COR-L47 (cell line): ENCODE results near the gene GTF2IRD1.
A peak's percentile ranks its signal among the peaks of the same experiment; 100 is the strongest.
"Not testable (repeated sequence)": the region's sequence is repeated elsewhere in the genome, so short reads cannot be mapped to it uniquely, and the experiment has no call there.

ENCODE experiments used
- DNase-seq: peaks from one replicate; lab custom pipeline; 2025; lab: John Stamatoyannopoulos, UW

GTF2IRD1 gene, protein sequence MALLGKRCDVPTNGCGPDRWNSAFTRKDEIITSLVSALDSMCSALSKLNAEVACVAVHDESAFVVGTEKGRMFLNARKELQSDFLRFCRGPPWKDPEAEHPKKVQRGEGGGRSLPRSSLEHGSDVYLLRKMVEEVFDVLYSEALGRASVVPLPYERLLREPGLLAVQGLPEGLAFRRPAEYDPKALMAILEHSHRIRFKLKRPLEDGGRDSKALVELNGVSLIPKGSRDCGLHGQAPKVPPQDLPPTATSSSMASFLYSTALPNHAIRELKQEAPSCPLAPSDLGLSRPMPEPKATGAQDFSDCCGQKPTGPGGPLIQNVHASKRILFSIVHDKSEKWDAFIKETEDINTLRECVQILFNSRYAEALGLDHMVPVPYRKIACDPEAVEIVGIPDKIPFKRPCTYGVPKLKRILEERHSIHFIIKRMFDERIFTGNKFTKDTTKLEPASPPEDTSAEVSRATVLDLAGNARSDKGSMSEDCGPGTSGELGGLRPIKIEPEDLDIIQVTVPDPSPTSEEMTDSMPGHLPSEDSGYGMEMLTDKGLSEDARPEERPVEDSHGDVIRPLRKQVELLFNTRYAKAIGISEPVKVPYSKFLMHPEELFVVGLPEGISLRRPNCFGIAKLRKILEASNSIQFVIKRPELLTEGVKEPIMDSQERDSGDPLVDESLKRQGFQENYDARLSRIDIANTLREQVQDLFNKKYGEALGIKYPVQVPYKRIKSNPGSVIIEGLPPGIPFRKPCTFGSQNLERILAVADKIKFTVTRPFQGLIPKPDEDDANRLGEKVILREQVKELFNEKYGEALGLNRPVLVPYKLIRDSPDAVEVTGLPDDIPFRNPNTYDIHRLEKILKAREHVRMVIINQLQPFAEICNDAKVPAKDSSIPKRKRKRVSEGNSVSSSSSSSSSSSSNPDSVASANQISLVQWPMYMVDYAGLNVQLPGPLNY

DNA sequence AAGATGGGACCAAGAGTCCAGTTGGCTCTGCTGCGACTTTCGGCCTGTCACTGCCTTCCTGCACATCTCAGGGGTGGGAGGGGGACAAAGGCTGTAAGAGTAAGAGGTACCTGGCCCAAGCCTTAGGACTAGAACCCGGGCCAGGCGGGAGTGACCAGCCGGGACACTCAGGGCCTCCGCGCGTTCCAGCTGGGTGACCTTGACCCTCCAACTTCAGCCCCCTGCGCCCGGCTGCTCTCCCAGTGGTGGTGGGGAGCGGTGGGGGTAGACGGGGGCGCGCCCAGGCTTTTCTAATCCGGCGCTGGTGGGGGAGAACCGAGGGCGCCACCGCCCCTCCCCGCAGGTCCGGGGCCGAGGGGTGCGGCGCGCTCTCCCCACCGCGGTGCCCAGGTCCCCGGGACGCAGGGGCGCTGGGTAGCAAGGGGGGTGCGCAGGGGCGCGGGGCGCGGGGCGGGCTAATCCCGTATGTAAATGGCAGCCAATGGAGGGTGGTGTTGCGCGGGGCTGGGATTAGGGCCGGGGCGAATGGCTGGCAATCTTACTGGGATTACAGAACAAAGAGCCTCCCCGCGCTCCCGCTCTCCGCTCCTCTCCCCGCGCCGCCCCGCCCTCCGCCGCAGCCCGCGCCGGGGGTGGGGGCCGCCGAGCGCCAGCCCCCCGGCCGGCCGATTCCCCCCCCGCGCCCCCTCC lies at the start of gene GTF2IRD1:
Gene GTF2IRD1 (plus strand): TSS at position 585 of the 690 bp plus-strand sequence. CDS start 54,175 bp downstream, outside the sequence.
- peak; percentile 73 for DNase-seq

DNA sequence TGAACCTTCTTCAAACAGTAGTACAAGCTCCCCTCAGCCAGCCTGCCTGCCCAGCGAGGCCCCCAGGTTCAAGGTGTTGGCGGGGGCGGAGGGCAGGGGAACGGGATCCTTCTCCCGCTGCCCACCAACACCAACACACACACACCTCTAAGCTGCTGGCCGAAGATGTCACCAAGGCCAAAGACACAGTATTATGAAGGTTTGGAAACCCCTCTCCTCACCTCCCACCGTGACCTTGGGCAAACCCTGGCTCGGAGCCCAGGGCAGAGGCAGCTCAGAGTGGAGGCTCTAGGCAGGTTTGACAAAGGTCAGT lies 49.4 kb upstream of the GTF2IRD1 start:
- DNase-seq = no peak

DNA sequence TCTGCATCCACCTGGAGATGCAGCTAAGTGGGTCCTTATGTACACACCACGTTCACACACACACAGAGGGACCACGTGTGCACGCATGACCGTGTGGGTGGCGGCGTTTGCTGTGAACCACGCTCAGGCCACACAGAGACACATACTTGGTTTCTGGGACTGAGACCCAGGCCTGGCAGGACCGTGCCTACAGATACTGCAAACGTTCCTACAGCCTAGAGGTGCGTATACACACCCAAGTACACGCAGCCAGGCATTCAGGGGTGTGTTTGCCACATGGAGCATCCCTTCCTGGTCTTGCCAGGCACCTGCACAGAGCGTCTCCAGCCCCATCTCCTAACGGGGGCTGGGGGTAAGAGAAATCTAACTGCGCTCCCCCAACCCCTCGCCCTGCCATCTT lies 49.0 kb upstream of the GTF2IRD1 start:
- DNase-seq = no peak

DNA sequence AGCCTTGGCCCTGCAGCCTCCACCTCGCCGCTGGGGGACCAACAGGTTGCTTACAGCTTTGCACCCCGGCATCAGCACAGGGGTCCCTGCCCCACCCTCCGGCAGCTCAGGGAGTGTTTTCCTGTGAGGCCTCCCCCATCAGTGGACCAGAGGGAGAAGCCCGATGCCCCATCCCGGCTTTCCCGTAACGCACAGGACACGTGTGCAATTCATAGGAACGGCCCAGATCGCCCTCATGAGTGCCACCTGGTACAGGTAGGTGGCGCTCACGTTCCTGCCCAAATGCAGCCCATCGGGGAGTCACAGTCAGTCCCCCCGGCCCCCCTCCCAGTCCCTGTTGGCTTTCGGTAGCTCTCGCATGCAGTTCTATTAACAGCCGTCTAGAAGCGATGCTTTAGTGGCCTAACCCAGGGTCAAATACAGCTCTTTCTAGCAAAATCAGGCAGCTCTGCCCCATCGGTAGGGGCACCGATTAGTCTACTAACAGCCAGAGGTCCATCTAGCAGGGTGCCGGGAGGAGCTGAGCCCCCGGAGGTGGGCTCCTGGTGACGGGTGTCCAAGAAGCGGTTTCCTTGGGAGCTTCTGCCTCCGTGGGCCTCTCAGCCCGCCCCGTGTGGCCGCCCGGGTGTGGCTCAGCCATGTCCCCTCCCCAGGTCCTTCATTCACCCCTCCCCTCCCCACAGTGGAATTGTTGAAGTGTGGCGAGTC lies 48.4 kb upstream of the GTF2IRD1 start:
- DNase-seq = peak; percentile 25

DNA sequence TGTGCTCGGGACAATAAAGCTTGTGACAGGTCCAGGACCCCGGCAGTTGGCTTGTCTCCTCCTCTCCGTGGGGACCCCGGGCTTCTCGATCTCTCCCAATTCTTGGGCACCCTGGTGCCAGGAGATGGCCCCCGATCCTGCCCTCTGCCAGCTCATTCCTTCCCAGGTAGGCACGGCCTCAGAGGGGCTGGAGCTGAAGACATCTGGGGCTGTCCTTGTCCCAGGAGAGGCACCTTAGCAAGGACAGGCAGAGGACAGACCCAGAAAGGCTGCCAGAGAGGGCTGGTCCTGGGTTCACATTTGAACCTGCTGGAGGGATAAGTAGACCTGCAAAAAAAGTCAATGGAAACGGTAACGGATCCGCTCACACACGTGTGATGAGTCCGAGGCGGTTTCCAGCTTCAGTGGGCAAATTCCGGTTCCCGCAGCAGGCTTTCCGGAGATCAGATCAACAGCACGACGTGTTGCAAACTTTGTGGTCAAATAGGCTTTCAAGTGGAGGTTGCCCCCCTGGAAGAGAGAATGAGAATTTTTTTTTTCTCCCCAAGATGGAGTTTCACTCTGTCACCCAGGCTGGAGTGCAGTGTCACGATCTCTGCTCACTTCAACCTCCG lies 47.7 kb upstream of the GTF2IRD1 start:
- DNase-seq = no peak

DNA sequence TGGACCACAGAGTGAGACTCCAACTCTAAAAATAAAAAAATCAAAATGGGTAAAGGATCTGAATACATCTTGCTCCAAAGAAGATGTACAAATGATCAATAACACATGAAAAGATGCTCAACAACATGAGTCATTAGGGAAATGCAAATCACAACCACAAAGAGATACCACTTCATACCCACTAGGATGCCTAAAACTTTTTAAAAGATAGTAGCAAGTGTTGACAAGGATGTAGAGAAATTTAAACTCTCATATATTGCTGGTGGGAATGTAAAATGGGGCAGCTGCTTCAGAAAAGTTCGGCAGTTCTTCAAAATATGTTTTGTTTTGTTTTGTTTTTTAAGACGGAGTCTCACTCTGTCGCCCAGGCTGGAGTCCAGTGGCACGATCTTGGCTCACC lies 45.7 kb upstream of the GTF2IRD1 start:
- DNase-seq = no peak

DNA sequence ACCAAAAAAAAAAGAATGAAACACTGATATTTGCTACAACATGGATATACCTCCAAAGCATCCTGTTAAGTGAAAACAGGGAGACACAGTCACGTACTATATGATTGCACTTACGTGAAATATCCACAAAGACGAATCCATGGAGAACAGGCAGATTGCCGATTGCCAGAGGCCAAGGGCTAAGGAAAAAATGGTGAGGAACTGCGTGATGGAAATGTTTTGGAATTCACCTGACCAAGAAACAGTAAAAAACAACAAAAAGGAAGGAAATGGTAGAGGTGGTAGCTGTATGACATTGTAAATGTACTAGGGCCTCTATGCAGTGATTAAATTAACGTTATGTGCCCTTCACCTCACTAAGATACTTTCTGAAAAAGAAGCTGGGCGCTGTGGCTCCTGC lies 44.1 kb upstream of the GTF2IRD1 start:
- no peak for DNase-seq

DNA sequence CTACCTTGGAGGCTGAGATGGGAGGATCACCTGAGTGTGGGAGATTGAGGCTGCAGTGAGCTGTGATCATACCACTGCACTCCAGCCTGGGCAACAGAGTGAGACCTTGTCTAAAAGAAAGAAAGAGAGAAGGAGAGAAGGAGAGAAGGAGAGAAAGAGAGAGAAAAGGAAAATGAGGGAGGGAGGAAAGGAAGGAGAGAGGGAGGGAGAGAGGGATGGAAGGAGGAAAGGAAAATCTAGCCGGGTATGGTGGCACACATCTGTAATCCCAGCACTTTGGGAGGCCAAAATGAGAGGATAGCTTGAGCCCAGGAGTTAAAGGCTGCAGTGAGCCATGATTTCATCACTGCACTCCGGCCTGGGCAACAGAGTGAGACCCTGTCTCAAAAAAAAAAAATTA lies 42.9 kb upstream of the GTF2IRD1 start:
- no peak for DNase-seq

DNA sequence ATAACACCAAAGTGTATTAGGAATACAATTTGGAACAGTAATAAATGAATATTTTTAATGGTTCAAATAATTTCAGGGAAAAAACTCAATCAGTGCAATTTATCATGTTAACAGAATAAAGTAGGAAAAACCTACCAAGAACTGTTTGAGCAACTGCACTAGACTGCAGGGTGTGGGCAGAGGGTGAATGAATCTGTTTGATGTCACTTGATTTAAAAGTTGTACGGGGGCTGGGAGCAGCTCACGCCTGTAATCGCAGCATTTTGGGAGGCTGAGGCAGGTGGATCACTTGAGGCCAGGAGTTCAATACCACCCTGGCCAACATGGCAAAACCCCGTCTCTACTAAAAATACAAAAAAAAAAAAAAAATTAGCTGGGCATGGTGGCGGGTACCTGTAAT lies 42.1 kb upstream of the GTF2IRD1 start:
- DNase-seq = not testable (repeated sequence)

DNA sequence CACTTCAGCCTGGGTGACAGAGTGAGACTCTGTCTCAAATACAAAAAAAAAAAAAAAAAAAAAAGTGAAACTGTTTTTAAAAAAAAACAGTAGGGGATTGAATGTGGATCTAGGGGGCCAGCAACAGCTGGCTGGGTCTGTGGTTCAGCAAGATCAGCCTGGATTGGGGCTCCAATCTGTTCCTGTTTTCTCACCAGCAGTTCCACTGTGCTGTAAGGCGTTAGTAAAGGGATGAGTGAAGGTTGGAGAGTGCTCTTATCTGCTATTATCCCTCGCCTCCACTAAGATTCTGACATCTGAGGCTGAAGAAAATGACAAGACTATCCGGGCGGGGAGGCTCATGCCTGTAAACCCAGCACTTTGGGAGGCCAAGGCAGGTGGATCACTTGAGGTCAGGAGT lies 41.6 kb upstream of the GTF2IRD1 start:
- DNase-seq = no peak

DNA sequence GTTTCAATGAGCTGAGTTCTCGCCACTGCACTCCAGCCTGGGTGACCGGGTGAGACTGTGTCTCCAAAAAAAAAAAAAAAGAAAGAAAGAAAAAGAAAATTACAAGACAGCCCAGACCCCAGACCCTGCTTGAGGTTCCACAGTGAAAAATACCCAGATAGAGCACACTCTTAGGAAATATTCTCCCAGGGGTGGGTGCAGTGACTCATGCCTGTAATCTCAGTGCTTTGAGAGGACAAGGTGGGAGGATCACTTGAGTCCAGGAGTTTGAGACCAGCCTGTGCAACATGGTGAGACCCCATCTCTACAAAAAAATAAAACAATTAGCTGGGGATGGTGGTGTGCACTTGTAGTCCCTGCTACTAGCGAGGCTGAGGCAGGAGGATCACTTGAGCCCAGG lies 41.1 kb upstream of the GTF2IRD1 start:
- DNase-seq = no peak

DNA sequence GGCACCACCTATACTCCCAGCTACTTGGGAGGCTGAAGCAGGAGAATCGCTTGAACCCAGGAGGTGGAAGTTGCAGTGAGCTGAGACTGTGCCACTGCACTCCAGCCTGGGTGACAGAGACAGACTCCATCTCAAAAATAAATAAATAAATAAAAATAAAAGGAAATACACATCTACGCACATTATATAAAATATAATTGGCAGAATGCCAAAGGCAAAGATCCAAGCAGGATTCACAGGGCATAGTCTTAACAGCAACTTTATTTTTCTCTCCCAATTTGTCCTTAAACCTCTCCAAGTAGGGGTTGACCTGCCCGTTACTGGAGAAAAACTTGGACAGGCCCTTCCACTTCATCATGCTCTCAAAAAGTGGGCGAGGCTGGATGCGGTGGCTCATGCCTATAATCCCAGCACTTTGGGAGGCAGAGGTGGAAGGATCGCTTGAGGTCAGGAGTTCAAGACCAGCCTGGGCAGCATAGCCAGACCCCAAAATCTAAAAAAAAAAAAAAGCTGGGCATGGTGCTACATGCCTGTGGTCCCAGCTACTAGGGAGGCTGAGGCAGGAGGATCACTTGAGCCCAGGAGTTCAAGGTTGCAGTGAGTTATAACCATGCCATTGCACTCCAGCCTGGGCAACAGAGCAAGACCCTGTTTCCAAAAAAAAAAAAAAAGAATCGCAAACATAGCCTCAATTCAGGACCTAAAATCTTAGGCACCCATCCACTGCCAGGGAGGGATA lies 38.9 kb upstream of the GTF2IRD1 start:
- DNase-seq = not testable (repeated sequence)

DNA sequence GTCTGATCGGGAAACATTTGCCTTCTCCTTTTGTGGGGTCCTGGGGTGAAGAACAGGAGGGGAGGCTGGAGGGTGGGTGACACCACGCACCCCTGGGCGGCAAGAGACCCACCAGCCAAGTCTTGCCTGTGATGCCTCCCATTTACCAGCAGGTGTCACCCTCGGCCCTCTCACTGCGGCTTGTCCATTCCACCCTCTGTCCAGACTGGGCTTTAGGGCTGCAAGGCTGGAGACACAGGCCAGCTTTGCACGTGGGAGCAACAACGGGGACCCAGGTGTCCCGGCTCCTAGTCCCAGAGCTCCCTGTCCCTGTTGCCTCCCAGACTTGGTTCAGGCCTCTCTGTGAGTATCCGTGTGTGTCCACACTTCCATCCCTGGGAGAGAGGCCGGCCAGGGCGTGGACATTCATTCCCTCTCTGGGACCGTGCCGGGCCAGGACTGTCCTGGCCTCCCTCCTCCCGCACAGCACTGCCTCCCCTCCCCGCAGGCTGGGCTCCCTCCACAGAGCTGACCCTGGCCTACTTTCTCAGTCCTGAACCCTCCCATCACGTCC lies 36.2 kb upstream of the GTF2IRD1 start:
- DNase-seq = peak; percentile 41

DNA sequence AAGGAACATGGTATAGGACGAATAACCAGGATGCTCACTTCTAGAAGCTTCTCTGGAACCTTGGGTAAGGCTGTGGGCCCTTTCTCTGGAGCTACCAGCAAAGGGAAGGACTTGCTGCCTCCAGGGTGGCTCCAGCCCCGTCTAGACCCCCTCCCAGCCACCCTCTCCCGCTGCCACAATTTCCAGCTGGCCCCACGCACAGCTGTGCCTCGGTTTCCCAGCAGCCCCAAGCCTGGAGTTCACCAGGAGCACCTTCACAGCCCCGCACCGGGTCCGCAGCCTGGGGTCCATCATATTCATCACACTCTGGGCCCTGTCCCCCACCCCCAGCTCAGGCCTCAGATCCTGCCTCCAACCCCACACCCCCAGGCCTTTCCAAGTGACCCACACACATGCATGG lies 35.6 kb upstream of the GTF2IRD1 start:
- DNase-seq = no peak

DNA sequence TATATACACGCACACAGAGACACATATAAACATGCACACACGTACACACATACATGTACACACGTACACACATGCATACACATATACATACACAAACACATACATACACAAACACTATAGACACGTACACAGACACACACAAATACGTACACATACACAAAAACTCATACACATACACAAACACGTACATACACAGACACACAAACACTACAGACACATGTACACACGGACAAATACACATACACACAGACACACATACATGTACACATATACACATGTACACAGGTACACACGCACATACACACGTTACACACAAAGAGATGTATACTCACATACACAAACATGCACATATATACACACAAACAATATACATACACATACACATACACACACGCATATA lies 35.2 kb upstream of the GTF2IRD1 start:
- no peak for DNase-seq

DNA sequence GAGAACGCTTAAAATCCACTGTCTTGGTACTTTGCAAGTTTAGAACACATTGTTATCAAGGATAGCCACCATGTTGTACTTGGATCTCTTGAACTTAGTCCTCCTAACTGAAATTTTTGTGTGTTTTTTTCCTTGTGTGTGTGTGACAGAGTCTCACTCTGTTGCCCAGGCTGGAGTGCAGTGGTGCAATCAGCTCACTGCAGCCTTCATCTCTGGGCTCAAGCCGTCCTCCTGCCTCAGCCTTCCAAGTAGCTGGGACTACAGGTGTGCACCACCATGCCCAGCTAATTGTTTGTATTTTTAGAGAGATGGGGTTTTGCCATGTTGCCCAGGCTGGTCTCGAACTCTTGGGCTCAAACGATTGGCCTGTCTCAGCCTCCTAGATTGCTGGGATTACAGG lies 34.5 kb upstream of the GTF2IRD1 start:
- not testable (repeated sequence) for DNase-seq

DNA sequence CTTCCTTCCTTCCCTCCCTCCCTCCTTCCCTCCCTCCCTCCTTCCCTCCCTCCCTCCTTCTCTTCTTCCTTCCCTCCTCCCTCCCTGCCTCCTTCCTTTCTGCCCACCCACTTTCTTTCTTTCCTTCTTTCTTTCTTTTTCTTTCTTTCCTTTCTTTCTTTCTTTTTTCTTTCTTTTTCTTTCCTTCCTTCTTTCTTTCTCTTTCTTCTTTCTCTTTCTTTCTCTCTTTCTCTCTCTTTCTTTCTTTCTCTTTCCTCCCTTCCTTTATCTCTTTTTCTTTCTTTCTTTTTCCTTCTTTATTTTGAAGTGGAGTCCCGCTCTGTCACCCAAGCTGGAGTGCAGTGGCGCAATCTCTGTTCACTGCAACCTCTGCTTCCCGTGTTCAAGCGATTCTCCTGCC lies 33.7 kb upstream of the GTF2IRD1 start:
- no peak for DNase-seq

DNA sequence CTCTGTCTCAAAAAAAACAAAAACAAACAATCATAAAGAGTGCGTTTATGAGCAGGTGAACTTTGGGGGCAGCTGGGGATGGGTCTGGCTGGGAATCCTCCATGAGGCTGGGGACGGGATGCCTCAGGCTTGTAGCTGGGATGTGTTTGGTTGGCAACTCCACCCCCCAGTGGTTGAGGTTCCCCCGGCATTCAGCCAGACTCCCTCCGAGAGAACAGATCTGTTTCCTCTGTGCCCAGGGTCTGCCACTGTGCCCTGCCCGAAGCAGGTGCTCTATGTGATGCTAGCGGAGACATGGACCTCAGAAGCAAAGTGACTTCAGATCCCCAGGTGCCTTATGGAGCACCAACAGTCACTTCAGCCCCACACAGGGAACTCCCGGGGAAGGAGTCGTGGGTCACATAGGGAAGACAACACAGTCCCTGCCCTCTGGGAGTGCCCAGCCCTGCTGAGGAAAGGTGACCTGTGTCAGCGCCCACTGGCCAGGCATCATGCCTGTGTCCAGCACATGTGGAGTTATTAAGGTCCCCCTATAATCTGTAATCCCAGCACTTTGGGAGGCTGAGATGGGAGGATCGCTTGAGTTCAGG lies 29.3 kb upstream of the GTF2IRD1 start:
- no peak for DNase-seq

DNA sequence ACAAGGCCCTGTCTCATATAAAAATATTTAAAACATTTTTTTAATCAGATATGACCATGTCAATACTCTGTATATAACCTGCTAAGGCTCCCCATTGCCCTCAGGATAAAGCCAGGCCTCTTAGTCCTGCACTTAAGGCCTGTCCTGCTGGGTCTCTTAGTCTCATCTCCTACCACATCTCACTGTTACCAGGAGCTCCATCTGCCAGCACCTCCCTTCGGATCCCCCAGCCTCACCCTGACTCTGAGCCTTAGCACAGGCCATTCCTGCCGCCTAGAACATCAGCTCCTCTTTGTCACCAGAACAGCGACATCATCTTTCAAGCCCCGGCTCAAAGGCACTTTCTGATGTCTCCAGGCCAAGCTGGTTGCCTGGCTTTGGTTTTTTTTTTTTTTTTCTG lies 25.7 kb upstream of the GTF2IRD1 start:
- DNase-seq = no peak

DNA sequence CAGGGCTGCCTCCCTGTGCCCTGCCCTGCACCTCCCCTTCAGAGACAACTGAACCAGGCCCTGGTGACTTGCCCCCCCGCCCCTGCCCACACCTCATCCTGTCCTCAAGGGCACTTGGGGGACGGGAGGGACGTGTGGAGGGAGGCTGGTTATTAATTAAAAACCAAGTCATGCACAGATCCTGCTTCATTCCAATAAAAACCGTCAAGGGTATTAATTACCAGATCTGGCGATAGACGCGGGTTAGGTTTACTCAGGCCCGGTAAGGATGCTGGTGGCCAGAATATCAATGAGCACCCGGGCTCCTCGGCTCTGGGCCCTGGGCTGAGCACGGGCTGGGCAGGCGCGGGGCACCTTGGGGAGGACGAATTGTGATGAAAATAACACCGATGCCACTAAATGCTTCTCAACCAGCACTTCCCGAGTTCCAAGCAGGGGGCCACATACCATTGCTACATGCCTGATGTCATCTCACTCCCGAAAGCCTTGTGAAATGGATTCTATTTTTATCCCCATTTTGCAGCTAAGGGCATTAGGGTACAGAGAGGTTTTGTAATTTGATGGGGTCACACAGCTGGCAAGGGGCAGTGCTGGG lies 24.5 kb upstream of the GTF2IRD1 start:
- DNase-seq = no peak
